ENCODE data around the gene CKS1B.
"Not testable (repeated sequence)": the region's sequence is repeated elsewhere in the genome, so short reads cannot be mapped to it uniquely, and the experiment has no call there.

The CKS1B gene

DNA sequence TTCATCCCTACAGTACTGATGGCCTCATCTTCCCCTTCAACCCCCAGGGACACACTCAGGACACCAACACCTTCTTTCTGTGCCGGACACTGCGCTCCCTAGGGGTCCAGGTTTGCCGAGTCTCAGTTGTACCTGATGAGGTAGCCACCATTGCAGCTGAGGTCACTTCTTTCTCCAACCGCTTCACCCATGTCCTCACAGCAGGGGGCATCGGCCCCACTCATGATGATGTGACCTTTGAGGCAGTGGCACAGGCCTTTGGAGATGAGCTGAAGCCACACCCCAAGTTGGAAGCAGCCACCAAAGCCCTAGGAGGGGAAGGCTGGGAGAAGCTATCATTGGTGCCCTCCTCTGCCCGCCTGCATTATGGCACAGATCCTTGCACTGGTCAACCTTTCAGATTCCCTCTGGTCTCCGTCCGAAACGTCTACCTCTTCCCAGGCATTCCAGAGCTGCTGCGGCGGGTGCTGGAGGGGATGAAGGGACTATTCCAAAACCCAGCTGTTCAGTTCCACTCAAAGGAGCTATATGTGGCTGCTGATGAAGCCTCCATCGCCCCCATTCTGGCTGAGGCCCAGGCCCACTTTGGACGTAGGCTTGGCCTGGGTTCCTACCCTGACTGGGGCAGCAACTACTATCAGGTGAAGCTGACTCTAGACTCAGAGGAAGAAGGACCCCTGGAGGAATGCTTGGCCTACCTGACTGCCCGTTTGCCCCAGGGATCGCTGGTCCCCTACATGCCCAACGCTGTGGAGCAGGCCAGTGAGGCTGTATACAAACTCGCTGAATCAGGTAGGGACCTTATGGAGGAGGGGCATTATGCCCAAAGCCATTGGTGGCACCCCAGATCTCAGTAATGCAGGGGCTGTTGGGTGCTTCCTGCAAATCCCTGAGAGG lies 13.8 kb downstream of the CKS1B start:
- DNase-seq, result no peak

DNA sequence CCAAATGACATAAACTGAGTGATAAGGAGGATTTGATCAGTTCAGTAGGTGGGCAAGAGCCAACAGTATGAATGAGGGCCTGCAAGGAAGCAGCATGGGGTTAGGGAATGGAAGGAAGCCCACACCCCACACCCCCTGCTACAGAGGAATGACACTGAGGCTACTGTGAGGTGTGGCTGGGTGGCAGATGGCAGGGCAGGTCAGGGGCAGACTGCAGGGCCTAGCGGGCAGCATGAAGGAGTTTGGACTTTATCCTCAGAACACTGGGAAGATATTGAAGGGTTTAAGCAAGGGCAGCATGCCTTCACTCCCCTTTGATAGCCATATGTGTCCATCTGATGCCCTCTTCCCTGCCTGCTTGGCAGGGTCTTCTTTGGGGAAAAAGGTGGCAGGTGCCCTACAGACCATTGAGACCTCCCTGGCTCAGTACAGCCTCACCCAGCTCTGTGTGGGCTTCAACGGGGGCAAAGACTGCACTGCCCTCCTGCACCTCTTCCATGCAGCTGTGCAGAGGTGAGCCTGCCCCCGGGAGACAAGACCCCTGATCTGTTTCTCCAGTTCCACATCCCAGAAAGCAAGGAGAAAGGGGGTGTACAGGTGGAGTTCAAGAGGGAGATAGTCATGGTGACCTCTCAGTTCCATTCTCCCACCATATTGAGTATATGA lies 14.8 kb downstream of the CKS1B start:
- no peak for DNase-seq

DNA sequence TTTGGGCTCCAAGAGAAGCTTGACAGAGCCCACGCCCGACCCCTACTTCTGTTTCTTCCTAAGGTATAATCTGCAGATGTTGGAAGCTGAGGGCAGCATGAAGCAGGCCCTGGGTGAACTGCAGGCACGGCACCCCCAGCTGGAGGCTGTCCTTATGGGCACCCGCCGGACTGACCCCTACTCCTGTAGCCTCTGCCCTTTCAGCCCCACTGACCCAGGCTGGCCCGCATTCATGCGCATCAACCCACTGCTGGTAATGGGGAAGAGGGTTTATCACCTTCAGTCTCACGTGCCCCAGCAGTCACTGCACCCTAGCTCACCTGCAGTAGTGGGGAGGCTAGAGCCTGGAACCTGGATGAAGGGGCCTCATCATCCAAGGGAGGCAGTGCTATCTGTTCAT lies 15.8 kb downstream of the CKS1B start:
- DNase-seq, result no peak

DNA sequence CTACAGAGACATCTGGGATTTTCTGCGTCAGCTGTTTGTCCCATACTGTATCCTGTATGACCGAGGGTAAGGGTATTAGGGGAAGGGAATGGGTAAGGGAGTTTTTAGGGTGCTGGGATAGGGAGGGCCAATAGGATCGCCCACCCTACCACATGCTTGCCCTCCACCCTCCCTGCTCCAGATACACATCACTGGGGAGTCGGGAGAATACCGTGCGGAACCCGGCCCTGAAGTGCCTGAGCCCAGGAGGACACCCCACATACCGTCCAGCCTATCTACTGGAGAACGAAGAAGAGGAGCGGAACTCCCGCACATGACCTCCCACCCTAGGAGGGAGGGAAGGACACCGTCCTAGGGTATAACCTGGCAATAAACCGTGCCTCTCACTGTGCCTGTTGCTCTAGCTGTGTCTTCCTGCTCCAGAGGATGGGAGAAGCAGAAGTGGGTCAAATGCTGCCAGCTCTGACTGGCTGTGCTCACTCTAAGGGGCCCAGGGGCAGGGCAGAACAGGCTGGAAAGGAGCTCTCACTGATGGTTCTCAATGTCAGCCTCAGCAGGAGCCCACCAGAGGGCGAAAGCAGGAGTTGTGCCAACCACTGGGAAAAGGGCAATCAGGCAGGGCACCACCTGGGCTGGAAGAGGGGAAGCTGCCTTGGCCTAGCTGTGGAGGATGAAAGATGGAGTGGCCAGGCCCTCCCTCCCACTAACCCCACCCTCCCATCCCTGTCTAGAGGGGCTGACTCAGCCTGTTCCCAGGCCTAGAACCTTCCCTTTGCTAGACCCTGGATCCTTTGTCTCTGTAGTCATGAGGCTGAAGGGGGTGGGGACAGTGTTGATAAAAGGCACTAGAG lies 18.5 kb downstream of the CKS1B start:
- no peak for DNase-seq

DNA sequence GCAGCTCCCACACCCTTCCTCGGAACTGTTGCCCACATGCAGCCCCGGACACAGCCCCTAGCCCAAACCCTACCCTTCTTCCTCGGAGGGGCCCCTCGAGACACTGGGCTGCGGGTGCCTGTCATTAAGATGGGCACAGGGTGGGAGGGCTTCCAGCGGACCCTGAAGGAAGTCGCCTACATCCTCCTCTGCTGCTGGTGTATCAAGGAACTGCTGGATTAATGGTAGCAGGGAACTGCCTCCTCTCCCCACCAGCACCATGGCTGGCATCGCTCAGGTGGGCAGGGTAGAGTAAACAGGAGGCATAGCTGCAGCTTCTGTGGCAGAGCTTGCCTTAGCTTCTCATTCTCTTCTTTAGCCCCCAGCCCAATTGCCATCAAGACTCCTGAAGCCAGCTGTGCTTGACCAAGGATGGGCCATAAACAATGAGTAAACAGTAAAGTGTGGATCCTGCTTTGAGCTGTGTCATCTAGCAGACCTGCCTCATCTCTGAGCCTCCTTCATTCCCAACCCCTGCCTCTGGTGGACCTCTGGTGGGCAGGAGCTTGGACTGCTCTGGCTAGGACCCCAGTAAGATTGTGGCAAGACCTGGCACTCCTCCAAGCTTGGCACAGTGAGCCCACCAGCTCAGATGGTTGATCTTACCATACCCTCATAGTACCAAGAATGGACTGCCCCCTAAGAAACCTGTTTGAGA lies 19.2 kb downstream of the CKS1B start, which contains the start of gene LENEP:
LENEP (plus strand) TSS at position 15 of the 697 bp plus-strand sequence; CDS start at position 37, 22 bp downstream.
- no peak for DNase-seq

DNA sequence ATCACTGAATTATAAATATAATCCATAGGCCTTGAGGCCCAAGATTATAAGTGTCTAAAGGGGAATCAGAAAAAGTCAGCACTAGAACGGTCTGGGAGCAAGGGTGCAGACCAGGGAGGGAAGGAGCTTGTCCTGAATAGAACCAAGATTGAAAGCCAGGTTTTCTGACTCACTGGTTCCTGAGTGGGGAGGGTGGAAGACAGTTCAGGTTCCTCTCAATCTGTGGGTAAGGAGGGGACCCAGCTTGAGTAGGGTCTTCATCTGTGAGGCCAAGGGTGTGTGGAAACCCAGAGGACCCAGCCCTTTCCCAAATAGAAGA lies 19.7 kb downstream of the CKS1B start:
- no peak for DNase-seq

DNA sequence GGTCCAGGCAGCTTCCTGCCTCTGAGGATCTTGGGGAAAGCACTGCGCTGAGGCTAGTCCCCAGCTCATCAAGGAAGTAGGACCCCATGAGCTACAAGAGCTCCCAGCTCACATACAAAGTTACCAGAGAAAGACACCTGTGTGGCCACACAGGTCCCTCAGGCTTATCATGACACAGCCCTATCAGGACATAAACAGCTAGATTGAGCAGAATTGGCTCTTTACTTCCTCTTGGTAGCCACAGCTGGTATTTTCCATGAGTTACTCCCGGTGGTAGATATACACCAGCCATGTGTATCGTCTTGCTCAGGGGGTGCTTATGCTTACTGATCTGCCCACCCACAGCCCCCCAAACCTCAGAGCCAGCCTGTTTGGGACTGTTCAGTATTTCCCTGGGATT lies 20.1 kb downstream of the CKS1B start:
- no peak for DNase-seq

DNA sequence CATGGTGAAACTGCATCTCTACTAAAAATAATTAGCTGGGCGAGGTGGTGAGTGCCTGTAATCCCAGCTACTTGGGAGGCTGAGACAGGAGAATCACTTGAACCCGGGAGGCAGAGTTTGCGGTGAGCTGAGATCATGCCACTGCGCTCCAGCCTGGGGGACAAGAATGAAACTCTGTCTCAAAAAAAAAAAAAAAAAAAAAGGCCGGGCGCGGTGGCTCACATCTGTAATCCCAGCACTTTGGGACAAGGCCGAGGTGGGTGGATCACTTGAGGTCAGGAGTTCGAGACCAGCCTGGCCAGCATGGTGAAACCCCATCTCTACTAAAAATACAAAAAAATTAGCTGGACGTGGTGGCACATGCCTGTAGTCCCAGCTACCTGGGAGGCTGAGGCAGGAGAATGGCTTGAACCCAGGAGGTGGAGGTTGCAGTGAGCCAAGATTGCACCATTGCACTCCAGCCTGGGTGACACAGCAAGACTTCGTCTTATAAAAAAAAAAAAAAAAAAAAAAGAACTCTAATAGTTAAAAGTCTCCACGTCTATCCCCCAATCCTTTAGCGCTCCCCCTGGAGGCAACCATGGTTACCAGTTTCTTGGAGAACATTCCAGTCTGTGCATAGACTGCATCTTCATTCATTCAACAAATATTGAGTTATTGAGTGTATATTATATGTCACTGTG lies 21.0 kb downstream of the CKS1B start:
- not testable (repeated sequence) for DNase-seq

DNA sequence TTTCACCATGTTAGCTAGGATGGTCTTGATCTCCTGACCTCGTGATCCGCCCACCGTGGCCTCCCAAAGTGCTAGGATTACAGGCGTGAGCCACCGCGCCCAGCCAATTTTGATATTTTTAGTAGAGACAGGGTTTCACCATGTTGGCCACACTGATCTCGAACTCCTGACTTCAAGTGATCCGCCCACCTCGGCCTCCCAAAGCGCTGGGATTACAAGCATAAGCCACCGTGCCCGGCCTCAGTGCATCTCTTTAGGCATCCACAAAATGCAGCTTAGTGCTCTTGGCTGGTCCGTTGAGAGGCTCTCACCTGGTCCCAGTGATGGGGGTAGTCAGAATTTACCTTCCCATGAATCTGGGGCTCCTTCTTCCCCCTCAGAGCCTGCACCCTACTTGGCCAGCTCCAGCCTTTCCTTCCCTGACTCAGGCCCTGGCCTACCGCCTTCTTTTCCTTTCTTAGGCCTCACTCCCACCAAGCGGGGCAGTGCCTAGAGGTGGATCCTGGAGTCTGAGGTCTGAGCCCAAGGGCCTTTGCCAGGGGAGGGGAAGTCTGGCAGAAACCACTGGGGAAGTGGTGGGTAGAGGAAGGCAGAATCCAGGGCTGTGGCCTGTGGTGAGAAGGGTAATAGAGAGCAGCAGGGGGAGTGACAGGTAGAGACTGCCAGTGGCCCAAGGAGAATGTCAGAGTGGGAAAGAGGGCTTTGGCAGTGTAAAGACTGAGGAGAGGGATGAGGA lies 22.7 kb downstream of the CKS1B start:
- no peak for DNase-seq

DNA sequence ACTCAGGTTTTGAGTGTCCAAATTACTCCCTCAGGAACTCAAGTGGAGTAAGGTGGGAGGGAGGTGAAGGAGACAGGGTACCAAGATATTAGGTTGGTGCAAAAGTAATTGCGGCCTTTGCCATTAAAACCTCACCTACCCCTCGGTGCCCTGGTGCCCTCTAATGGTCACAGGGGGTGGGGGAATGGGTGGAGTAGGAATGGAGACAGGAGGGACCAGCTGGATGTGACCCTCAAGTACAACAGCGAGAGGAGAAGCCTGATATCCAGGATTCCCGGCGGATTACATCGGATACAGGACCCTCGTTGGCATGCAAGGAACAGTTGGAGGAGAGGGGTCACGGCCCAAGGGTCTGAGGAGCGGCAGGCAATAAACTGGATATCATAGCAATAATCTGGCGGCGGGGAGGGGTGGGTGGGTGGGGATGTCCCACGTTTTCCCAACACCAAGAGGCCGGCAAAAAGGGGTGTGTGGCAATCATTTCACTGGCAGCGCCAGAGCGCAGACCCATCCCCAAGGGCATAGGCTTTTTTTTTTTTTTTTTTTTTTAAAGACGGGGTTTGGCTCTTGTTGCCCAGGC lies 23.8 kb downstream of the CKS1B start:
- no peak for DNase-seq

DNA sequence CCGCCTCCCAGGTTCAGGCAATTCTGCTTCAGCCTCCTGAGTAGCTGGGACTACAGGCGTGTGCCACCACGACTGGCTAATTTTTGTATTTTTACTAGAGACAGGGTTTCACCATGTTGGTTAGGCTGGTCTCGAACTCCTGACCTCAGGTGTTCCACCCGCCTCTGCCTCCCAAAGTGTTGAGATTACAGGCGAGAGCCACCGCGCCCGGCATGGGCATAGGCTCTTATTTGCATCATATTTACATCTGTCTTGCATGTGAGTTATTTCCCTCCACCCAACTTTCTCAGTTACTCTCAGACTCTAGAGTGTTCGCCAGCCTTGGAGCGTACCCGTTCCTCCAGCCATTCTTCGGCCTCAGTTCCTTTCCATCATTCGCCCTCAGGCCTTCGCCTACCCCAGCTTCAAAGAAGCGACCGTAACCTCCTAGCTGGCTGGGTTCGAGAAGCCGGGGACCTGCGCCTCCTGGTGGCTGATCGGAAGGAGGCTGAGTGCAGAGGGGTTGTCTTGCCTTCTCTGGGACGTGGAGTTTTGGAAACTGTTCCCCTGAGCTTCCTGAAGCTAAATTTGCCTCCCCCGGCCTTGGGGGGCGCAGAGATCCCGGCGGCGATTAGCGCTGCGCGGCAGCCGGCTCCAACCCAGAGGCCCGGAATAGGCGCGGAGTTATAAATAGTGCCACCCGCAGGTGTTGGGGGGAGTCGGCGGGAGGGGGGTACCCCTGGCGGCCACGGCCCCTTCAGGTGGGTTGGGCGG lies 24.5 kb downstream of the CKS1B start:
- DNase-seq, result peak; percentile 65

DNA sequence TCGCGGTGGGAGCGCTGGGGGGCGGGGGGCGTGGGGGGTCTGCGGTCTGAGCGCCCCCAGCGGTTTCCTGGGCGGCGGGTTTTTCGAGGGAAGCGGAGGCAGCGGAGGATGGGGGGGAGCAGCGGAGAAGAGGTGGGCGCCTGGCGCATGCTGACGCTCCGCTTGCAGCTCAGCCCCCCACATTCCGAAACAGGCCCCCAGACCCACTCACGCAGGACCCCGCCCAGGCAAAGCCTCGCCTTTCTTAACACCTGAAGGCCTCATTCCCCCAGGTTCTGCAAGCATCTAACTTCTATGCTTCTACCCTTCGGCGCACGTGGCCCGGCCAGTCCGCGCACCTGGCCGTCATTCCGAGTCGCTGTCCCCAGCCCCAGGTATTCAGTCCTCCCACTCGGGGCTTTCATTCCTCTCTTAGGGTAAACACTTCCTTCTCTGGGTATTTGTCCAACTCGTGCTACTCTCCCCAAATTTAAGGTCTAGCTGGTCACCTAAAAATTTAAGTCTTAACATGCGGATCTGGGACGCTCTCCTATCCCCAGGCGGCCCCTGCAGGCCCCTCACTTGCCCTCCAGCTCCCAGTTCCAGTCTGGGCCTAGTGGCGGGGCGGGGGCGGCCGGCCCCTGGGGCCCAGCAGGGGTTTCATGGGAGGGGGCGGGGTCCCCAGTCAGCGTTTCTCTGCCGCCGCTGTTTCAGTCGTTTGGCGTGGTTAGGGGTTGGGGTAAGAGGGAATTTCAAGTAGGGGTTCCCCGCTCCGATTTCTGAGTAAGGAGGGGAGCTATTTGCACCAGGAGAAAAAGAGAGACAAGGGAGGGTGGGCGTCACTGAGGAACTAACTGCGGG lies 25.3 kb downstream of the CKS1B start:
- no peak for DNase-seq

DNA sequence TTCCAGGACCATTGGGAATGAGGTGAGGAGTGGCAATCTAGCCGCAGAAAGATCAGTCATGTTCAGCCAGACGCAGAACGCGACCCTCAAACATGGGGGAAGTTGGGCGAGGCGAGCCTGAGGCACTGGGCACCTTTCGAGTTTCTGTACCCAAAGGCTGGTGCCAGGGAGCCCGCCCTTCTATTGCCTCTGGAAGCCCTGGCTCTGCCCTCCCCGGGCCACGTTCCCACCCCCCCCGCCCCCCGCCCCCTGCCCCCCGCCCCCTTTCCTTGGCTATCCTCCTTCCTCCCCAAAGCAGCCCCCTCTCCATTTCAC lies 25.9 kb downstream of the CKS1B start:
- DNase-seq, result no peak

DNA sequence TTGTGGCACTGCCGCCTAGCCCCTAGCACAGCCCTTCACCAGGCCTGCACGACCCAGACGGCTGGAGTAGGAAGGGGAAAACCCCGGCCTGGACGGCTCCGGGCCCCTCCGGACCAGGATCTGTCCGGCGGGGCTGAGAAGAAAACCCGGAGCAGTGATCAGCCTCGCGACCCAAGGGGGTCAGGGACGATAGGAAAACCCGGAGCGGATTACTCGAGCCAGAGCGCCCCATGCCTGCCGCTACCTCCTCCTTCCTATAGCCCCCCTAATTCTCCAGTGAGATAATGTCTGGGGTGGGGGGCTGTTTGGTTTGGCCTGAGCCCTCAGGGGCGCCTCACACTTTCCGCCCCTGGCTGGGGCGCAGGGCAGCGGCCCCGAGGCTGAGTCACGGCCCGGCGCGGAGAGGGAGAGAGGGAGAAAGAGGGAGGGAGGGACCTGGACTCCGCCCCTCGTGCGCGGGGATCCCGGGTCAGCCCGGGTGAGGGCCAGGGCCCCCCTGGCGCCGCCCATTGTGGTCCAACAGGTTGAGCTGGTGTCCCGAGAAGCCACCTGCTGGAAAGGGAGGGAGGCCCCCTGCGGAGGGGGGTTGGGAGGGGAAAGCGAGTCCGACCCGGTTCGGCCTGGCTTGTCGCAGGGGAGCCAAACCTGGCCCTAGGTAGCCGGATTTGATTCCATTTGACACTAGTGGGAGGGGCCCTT lies 26.4 kb downstream of the CKS1B start:
- peak; percentile 78 for DNase-seq

DNA sequence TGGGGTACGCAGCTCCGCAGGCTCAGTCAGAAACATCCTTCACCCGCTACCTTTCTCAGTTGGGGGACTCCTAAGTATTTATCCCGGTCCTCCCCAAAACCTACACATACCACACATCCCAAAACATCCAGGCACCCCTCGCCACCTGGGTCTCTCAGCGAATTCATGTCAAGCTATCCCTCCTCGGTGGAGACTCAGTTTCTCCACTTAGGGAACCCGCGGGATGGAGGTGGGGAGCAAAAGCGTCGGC lies 26.9 kb downstream of the CKS1B start:
- DNase-seq, result no peak

DNA sequence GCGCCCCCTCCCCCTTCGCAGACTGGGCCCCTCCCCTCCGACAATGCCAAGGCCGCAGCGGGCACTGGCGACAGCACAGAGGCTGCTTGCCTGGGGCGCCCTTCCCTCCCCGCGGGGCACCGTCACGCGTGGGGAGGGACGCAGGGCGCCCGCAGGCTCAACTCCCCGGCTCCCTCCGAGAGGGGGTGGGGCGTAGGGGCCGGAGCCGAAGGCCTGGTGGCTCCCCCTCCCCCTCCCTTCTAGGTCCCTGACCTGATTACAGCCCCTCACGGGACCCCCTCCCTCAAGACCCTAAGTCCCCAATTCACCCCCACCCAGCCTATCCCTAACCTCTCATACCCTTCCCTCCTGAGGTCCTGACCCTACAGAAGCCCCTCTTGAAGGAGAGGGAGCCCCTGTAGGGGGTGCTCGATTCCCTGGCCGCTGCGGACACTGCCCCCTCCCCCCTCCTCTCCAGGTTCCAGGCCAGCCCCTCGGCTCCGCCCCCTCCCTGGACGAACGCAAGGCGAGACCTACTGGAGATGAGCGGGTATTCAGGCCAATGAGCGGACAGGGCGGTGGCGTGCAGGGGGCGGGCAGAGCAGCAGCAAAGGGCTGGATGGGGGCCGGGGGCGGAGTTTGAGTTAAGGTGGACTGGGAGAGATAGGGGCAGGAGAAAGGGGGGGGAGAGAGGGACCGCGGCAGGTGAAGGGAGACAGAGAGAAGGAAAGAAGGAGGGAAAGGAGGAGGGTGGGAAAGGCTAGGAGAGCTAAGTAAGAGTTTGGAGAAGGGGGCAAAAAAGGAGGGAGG lies 27.4 kb downstream of the CKS1B start:
- DNase-seq, result peak; percentile 97

DNA sequence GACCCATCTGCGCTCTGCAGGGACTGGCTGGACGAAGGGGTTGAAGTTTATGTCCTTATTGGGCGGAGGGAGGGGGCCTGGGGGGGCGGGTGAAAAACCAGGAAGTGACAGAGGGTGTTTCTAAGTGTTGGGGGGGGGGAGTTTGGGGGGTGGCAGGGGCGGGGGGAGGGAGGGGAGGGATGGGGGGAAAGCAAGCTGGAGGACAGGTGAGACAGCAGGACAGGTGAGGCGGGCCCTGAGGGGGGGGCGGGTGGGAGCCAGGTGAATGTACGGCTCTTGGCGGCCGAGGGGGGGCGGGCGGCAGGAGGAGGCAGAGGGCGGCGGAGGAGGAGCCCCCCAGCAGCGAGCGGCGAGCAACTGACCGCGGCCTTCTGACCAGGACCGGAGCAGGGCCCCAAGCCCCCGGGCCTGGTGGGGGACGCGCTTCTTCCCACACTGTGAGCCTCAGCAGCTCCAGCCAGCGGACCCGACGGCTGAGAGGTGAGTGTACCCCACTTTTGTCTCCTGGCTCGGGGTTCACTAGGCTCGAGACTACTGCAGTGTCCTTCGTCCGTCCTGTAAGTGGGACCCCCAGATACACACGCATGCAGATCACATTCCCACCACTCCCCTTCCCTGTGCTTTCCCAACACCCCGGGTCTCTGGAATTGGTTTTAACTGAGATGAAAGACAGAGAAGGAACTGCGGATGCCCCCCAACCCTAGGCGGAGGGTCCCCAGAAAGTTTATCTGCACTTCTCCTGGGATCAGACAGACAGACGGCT lies 28.2 kb downstream of the CKS1B start, which contains the start of gene ZBTB7B:
ZBTB7B (plus strand) TSS at position 339 of the 763 bp plus-strand sequence. CDS start 11,859 bp downstream, outside the sequence.
- no peak for DNase-seq
